Activated T-cell treated with anti-CD3 and anti-CD28 coated beads, Interleukin-2, amount 50 U/mL, for 72 hours (primary cell): ENCODE results near the gene C3. TPM values are rescaled to one million over a fixed set of nuclear protein-coding genes. Genes with fewer than 3 reads are reported as not detected.

ENCODE experiments used
- ATAC-seq, 2 donors: fragments of 150-1000 bp; cut with Tn5 transposase; replicated peaks in 1 of 2; 2 replicates each; pipeline ENCODE4 v1.10.0; 2021; ENCODE audit warnings: moderate library complexity in 2 of 2, mild to moderate bottlenecking in 1 of 2
- DNase-seq, 2 donors: peaks; one replicate each; pipeline ENCODE4 v3.0.0; 2021 to 2022; ENCODE audit warnings: mixed read lengths in 1 of 2
- H3K27ac Mint-ChIP-seq: one replicate; pipeline ENCODE4 v1.8.0; 2022; ENCODE audit warnings: mild to moderate bottlenecking, moderate library complexity, mixed read lengths
- H3K27me3 Mint-ChIP-seq: one replicate; pipeline ENCODE4 v1.8.0; 2022; ENCODE audit warnings: low read depth, mixed read lengths
- H3K36me3 Mint-ChIP-seq, 2 donors: one replicate each; pipeline ENCODE4 v1.8.0; 2022; ENCODE audit warnings: mixed read lengths in 2 of 2, mild to moderate bottlenecking in 1 of 2; ENCODE audit not compliant: insufficient read depth in 2 of 2
- H3K4me1 Mint-ChIP-seq: one replicate; pipeline ENCODE4 v1.8.0; 2022; ENCODE audit warnings: low read depth, mixed read lengths
- H3K4me3 Mint-ChIP-seq, 2 donors: one replicate each; pipeline ENCODE4 v1.8.0; 2022; ENCODE audit warnings: mild to moderate bottlenecking in 2 of 2, mixed read lengths in 2 of 2, moderate library complexity in 2 of 2
- H3K9me3 Mint-ChIP-seq, 2 donors: one replicate each; pipeline ENCODE4 v1.8.0; 2022; ENCODE audit warnings: mixed read lengths in 2 of 2
- total RNA-seq, 2 donors: library from RNA; stranded (reverse); gene quantifications; one replicate each; pipeline ENCODE4 v1.2.3, GENCODE V29; 2022

Gene C3
- total RNA-seq, 2 donors from 2014 or later = 1.8 to 2.5 TPM

GRCh38 chr19:6732803-6733337 is 12.4 kb upstream of the C3 start:
- DNase-seq = no peak
- H3K27ac Mint-ChIP-seq = no peak overlapping the region

GRCh38 chr19:6731822-6732221 is 11.4 kb upstream of the C3 start:
- peaks cover 5 to 19% of the 10 kb centered on the region in 2 donors for H3K36me3 Mint-ChIP-seq
- H3K27ac Mint-ChIP-seq = no peak overlapping the region
- H3K4me3 Mint-ChIP-seq = no peak overlapping the region
- H3K9me3 Mint-ChIP-seq = no peaks in the 10 kb centered on the region
- ATAC-seq = no peak
- H3K4me1 Mint-ChIP-seq = peaks cover 17% of the 10 kb centered on the region
- H3K27me3 Mint-ChIP-seq = no peaks in the 10 kb centered on the region
- DNase-seq = no peak

More at GRCh38 chr19:6732803-6733337, 12.4 kb upstream of the C3 start:
- Mint-ChIP-seq H3K4me1 (peaks cover 18% of the 10 kb centered on the region), H3K36me3 (peaks cover 5 to 19% of the 10 kb centered on the region in 2 donors), H3K4me3 (no peak overlapping the region), H3K9me3 (no peaks in the 10 kb centered on the region), H3K27me3 (no peaks in the 10 kb centered on the region)
- no peak for ATAC-seq

- H3K27ac Mint-ChIP-seq = no peak overlapping the region
- H3K27me3 Mint-ChIP-seq = no peaks in the 10 kb centered on the region
- H3K4me3 Mint-ChIP-seq = no peak overlapping the region
- H3K9me3 Mint-ChIP-seq = no peaks in the 10 kb centered on the region
- ATAC-seq (no peak), DNase-seq (no peak)
- H3K4me1 Mint-ChIP-seq = peaks cover 13% of the 10 kb centered on the region
- peaks cover 5 to 14% of the 10 kb centered on the region in 2 donors for H3K36me3 Mint-ChIP-seq
Observed at GRCh38 chr19:6730941-6731670, 10.7 kb upstream of the C3 start.

- ATAC-seq = peak; percentile 39 to 43
- Mint-ChIP-seq H3K4me3 (no peak overlapping the region), H3K27ac (no peak overlapping the region), H3K36me3 (peaks cover 5 to 13% of the 10 kb centered on the region in 2 donors), H3K4me1 (peaks cover 5% of the 10 kb centered on the region), H3K27me3 (no peaks in the 10 kb centered on the region), H3K9me3 (no peaks in the 10 kb centered on the region)
- peak; percentile 51 to 55 for DNase-seq
Observed at GRCh38 chr19:6730153-6730804, 9.8 kb upstream of the C3 start.

GRCh38 chr19:6729573-6730152 is 9.2 kb upstream of the C3 start:
- no peak overlapping the region for H3K27ac Mint-ChIP-seq
- H3K4me3 Mint-ChIP-seq = no peak overlapping the region
- ATAC-seq (no peak), DNase-seq (no peak)
- no peaks in the 10 kb centered on the region for H3K4me1 Mint-ChIP-seq
- peaks cover 5 to 13% of the 10 kb centered on the region in 2 donors for H3K36me3 Mint-ChIP-seq
- no peaks in the 10 kb centered on the region for H3K9me3 Mint-ChIP-seq
- H3K27me3 Mint-ChIP-seq = no peaks in the 10 kb centered on the region

- ATAC-seq (no peak), DNase-seq (no peak)
- H3K4me1 Mint-ChIP-seq = no peaks in the 10 kb centered on the region
- no peak overlapping the region for H3K4me3 Mint-ChIP-seq
- no peaks in the 10 kb centered on the region for H3K27me3 Mint-ChIP-seq
- H3K36me3 Mint-ChIP-seq = peaks cover 4 to 10% of the 10 kb centered on the region in 2 donors
- H3K27ac Mint-ChIP-seq = no peak overlapping the region
- H3K9me3 Mint-ChIP-seq = no peaks in the 10 kb centered on the region
Observed at GRCh38 chr19:6728346-6728745, 7.9 kb upstream of the C3 start.

GRCh38 chr19:6725513-6726231 is 5.2 kb upstream of the C3 start:
- Mint-ChIP-seq H3K4me3 (no peak overlapping the region), H3K36me3 (peaks cover 0 to 4% of the 10 kb centered on the region in 2 donors), H3K4me1 (peaks cover 16% of the 10 kb centered on the region), H3K27ac (no peak overlapping the region), H3K9me3 (no peaks in the 10 kb centered on the region), H3K27me3 (no peaks in the 10 kb centered on the region)
- DNase-seq (no peak), ATAC-seq (no peak)

GRCh38 chr19:6724631-6725492 is 4.4 kb upstream of the C3 start:
- no peak overlapping the region for H3K27ac Mint-ChIP-seq
- H3K4me1 Mint-ChIP-seq = peaks cover 17% of the 10 kb centered on the region
- peaks cover 0 to 4% of the 10 kb centered on the region in 2 donors for H3K36me3 Mint-ChIP-seq
- no peaks in the 10 kb centered on the region for H3K9me3 Mint-ChIP-seq
- ATAC-seq (no peak), DNase-seq (no peak)
- no peak overlapping the region for H3K4me3 Mint-ChIP-seq
- no peaks in the 10 kb centered on the region for H3K27me3 Mint-ChIP-seq

- DNase-seq (no peak), ATAC-seq (no peak)
- Mint-ChIP-seq H3K9me3 (no peaks in the 10 kb centered on the region), H3K4me1 (peaks cover 17% of the 10 kb centered on the region), H3K27me3 (no peaks in the 10 kb centered on the region), H3K36me3 (no peaks in the 10 kb centered on the region), H3K4me3 (no peak overlapping the region), H3K27ac (no peak overlapping the region)
Observed at GRCh38 chr19:6723738-6724137, 3.3 kb upstream of the C3 start.

- Mint-ChIP-seq H3K36me3 (no peaks in the 10 kb centered on the region), H3K27me3 (no peaks in the 10 kb centered on the region), H3K27ac (no peak overlapping the region), H3K4me1 (peaks cover 17% of the 10 kb centered on the region), H3K9me3 (no peaks in the 10 kb centered on the region), H3K4me3 (no peak overlapping the region)
- no peak for ATAC-seq
- no peak for DNase-seq
Observed at GRCh38 chr19:6723108-6723618, 2.7 kb upstream of the C3 start.

GRCh38 chr19:6721773-6722172 is 1.3 kb upstream of the C3 start:
- peaks cover 7% of the 10 kb centered on the region for H3K27me3 Mint-ChIP-seq
- H3K4me1 Mint-ChIP-seq = peaks cover 26% of the 10 kb centered on the region
- H3K9me3 Mint-ChIP-seq = peaks cover 3 to 5% of the 10 kb centered on the region in 2 donors
- no peak overlapping the region for H3K4me3 Mint-ChIP-seq
- peaks cover 0 to 4% of the 10 kb centered on the region in 2 donors for H3K36me3 Mint-ChIP-seq
- ATAC-seq (no peak), DNase-seq (no peak)
- H3K27ac Mint-ChIP-seq = no peak overlapping the region

GRCh38 chr19:6721138-6721474 is 656 bp upstream of the C3 start:
- Mint-ChIP-seq H3K4me1 (peaks cover 26% of the 10 kb centered on the region), H3K9me3 (peaks cover 3 to 5% of the 10 kb centered on the region in 2 donors), H3K4me3 (no peak overlapping the region), H3K27ac (no peak overlapping the region), H3K36me3 (peaks cover 0 to 4% of the 10 kb centered on the region in 2 donors), H3K27me3 (peaks cover 7% of the 10 kb centered on the region)
- no peak for ATAC-seq
- no peak for DNase-seq
